HG02938 (cell line): ENCODE results near the gene ERCC1.

Experiments used
- ATAC-seq: cut with Tn5 transposase; IDR thresholded peaks from one replicate; pipeline ENCODE4 v1.9.1; 2021; ENCODE audit warnings: mild to moderate bottlenecking, moderate library complexity; ENCODE audit not compliant: unreplicated experiment

The ERCC1 gene

DNA sequence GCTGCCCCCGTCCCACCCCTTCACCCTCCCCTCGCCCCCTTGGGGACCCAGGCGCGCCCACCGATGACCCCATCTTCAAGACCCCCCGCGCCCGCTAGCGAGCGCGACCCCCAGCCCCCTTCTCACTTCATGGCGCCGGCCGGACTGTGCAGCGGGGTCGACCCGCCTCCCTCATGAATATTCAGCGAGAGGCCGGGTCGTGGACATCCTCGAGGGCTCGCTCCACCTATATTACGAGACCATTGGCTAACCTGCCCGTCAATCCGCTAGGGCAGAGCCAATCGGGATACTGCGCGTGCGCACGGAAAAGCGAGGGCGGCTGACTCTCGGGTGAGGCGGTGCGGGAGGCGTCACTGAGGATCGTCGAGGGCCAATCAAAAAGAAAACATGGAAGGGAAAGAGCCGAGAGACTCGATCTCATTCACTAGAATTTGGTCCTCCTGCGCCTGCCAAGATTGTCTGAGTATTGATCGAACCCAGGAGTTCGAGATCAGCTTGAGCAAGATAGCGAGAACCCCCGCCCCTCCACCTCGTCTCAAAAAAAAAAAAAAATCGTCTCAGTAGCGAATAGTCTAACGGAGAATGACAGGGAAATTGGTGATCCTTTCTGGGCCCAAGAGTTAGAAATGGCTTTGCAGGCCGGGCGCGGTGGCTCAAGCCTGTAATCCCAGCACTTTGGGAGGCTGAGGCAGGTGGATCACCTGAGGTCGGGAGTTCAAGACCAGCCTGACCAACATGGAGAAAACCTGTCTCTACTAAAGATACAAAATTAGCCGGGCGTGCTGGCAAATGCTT lies 53.1 kb downstream of the ERCC1 start, which contains the start of gene ERCC2:
Gene ERCC2, minus strand, starts transcription at position 164 of the 795 bp plus-strand sequence. Its CDS starts 33 bp downstream, at position 131.
- peak; percentile 90 for ATAC-seq

DNA sequence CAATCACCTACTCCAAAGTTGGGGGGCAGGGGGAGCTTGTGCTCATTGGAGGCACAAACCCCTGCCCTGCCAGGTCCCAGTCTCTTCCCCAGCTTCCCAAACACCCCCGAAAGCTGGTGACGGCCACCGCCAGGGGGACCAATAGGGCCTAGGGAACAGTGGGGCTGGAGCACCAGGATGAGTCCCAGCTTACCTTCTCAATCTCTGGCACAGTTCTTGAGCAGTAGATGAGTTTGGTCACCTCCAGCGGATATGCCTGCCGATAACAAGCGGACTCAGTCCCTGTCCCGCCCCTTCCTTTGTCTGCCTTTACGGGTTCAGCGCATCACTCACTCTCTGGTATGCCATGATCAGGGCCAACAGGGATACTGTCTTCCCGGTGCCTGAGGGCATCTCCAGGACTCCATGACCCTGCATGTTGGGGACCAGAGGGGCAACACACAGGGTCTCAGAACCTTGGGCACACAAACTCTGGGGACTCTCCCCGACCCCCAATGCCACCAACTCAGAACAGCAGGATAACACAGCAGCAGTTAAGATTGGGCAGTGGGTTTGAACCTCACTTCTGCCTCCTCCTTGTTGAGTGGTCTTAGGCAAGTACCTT lies 54.9 kb downstream of the ERCC1 start:
- ATAC-seq: no peak

DNA sequence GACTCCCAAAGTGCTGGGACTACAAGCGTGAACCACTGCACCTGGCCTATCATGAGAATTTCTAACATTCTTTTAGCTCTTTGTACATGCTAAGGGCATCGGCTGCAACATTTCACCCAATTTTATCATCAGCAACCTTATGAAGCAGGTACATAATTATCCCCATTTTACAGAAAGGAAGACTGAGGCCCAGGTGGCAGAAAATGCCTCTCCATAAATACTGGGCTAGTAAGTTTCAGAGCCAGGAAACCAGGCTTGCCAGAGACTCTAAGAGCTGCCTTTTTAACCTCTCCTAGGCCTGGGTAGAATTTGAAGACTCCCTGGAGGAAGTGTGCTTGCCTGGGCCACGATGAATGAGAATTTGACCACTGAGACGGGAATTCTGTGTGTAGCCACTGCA lies 55.6 kb downstream of the ERCC1 start:
- no peak for ATAC-seq

DNA sequence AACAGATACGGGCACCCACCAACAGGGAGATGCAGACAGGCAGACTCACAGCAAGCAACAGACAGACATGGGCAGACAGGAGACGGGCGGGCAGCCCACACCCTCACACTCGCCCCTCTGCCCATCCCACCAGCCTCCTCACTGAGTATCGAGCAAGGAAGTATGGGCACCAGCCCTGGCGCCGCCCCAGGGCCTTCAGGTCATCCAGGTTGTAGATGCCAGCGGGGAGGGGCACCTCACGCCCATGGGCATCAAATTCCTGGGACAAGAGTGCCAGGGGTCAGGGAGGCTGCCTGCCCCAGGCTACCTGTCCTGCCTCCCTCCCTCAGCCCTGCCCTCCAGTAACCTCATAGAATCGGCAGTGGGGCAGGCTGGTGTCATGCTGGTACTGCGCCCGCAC lies 59.0 kb downstream of the ERCC1 start:
- ATAC-seq: no peak

DNA sequence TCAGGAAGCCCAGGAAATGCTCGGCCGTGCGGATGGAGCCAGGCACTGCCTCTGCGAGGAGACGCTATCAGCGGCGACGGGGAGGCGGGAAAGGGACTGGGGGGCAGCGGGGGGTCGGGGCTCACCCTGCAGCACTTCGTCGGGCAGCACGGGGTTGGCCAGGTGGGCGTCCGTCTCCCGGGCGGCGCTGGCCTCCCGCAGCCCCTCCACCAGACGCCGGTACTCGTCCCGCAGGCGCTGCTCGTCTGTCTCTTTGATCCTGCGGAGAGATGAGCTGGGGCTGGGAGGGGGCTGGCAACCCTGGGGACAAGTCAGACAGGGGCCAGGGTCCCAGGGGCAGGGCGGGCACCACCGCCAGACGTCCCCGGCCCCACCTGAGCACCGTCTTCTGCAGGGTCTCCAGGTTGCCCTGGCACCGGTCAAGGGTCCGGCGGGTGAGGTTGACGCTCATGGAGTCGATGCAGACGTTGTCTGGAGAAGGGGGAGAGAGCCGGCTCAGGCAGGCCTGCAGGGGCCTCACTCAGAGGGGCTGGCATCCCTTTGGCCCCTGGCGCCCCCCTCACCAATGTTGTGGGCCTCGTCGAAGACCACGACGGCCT lies 59.8 kb downstream of the ERCC1 start:
- no peak for ATAC-seq

DNA sequence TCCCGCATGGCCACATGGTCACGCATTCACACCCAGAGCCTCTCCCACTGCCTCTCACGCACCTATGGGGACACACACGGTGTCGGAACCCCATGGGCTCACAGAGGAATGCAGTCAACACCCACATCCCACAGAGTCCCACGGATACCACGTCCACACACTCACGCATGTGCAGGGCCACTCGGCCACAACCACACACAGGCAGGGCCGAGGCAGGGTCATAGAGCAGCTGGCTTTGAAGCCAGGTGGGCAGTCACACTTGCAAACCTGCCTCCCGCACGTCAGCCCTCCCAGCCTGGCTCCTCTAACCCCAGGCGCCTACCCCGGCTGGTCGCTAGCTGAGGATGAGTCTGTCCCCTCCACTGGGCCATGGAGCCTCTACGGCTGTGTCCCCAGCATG lies 61.4 kb downstream of the ERCC1 start:
- ATAC-seq: no peak

DNA sequence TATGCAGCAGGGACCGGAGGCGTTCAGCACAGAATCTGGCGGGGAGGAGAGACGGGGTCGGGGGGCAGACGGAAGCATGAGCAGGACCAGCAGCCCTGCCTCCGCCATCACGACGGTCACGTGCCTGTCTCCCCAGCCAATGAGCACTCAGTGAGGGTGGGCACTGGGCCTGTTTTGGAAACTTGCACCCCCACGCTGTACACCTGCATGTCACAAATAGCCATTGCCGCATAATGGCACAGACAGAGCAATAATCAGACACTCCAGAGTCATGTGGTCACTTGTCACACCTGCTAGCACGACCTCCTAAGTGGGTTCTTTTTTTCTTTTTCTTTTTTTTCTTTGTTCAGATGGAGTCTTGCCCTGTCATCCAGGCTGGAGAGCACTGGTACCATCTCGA lies 62.1 kb downstream of the ERCC1 start:
- no peak for ATAC-seq

DNA sequence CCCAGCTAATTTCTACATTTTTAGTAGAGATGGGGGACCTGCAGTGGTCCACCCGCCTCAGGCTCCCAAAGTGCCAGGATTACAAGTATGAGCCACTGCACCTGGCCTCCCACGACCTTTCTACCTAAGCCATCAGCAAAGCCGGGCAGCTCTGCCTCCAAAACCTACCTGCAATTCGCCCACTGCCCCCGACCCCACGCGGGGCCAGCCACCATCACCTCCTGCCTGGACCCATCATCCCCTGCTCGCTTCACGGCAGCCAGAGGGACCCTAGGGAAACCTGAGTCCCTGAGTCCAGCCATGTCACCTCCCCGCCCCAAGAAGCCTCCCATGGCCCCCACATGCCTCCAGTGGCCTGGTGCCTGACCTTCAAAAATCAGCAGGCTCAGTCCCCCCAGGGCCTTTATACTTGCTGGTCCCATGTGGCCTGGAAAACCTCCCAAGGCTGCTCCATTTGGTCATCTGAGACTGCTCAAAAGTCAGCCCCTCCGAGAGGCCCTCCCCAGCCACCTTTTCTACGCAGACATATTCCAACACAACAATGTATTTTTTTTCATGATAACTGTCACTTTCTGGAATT lies 65.4 kb downstream of the ERCC1 start:
- no peak for ATAC-seq

DNA sequence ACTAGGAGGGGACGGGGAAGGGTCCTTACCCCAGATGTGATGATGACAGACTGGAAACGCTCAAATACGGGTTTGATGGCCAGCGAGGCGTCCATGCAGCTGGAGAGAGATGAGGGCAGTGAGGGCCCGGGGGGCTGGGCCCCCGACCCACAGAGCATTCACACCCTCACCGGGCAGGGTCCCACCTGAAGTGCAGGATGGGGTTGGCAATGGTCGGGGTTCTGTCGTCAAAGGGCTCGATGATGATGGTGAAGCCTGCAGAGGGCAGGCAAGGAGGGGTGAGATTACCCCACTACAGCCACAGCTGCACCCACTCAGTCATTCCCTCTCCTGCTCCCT lies 66.3 kb downstream of the ERCC1 start:
- ATAC-seq: no peak
